GM08714 (cell line): ENCODE data around the gene CYB561D2.

ENCODE experiments used
- H3K4me3 ChIP-seq: fragments of 200-500 bp; sonication (Bioruptor generic); 2 replicates; pipeline ENCODE4 v1.5.1; 2014; ENCODE audit warnings: mild to moderate bottlenecking, low read length, inconsistent platforms
- ZNF274 ChIP-seq: IDR thresholded peaks from 2 replicates; pipeline ENCODE4 v1.6.1; 2012; ENCODE audit warnings: mild to moderate bottlenecking, low read depth, low read length

Gene CYB561D2

DNA sequence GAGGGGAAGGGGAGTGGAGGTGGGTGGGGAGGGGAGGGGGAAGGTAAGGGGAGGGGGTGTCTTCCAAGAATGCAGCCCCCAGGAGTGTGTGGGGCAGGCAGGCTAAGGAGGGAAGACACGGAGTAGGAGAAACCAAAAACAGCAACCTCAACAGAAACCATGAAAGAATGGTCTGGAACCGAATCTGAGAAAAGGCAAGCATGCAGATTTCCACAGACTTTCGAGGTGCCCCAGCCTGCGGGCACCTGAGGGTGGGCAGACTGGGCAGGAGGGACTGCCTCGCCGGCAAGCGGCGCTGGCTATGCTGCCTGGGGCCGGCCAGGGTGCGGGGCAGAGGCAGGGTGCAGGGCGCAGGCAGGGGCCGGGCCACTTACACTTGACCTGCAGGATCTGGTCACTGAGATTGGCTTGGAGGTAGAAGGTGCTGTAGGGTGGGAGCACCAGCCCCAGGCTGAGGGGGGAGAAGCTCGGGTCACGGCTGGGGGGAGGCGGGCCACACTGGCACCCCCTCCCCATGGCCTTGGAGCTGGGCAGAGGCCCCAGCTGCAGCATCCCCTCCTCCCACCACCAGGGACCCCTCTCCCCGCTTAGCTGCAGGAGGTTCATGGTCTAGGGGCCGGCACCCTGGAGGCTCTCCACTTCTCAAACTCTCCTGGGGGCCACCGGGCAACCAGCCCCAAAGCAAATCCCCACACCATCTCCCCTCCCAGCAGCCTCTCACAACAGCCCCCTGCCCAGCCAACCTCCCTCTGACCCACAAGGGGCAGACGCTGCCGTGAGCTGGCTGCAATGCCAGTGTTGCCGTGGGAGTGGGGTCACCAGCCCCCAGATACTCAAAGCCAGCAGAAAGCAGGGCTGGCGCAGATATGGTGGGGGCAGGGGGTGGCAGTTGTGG is 23.9 kb downstream of the CYB561D2 start:
- TF ChIP-seq ZNF274 = no peak
- no peak overlapping the region for H3K4me3 ChIP-seq

DNA sequence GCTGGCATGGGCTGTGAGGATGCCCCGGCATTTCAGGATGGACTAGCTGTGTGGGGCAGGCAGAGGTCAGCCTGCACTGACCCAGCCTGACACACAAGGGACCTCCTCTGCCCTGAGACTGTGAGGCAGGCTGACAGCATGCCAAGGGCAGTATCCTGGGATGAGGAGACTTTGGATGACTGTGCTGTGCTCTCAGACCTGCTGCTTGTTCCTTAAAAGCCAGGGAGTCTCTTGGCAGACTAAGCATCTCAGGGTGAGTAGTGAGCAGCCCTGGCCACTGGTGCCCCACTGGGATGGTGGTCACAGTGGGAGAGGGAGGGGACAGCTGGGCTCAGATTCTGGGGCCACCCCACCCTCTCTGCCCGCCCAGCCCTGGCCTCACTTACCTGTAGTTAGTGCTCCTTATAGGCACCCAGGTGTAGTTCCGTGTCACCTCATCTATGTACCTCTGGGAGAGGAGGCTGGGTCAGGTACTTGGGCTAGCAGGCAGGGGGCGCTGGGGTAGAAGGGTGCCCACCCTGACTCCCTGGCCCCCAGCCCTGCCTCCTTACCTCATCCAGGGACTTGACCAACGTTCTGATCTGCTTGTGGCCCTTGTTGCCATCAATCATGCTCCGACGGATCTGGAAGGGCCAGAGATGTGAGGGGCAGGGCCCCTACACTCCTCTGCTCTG is 24.7 kb downstream of the CYB561D2 start:
- H3K4me3 ChIP-seq = no peak overlapping the region
- TF ChIP-seq ZNF274 = no peak

DNA sequence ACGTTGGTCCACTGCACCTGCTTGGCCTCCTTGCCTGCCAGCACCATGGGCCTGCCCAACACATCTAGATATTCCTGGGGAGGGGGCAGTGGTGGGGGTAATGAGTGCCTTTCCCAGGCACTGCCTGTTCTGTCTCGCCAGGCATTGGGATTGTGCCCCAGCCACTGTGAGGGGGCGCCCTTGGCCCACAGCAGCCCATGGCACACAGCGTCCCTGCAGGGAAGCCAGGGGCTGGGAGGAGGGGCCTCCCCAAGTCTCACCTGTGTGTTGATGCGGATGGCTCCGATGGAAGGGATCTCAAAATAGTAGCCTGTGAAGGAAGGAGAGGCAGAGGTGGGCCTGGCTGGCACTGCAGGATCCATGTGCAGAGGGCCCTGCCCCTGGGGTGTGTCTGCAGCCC is 27.4 kb downstream of the CYB561D2 start:
- H3K4me3 ChIP-seq = no peak overlapping the region
- no peak for TF ChIP-seq ZNF274

DNA sequence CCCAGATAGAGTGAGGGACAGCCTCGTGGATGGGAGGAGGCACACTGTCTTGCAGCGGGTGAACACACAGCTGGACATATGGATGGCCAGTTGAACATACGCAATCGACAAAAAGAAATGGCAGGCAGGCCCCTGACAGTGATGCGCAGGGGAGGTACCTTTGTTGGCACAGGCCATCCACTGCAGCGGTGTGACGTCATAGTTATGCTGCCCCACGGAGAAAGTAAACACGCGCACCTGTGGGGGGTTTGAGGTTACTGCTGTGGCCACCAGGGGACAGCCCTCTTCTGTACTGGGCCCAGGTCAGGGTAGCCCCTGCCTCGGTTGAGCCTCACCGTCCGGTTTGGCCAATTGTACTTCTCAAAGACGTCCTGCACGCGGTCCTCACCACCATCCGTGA is 28.1 kb downstream of the CYB561D2 start:
- no peak for TF ChIP-seq ZNF274
- H3K4me3 ChIP-seq = no peak overlapping the region

DNA sequence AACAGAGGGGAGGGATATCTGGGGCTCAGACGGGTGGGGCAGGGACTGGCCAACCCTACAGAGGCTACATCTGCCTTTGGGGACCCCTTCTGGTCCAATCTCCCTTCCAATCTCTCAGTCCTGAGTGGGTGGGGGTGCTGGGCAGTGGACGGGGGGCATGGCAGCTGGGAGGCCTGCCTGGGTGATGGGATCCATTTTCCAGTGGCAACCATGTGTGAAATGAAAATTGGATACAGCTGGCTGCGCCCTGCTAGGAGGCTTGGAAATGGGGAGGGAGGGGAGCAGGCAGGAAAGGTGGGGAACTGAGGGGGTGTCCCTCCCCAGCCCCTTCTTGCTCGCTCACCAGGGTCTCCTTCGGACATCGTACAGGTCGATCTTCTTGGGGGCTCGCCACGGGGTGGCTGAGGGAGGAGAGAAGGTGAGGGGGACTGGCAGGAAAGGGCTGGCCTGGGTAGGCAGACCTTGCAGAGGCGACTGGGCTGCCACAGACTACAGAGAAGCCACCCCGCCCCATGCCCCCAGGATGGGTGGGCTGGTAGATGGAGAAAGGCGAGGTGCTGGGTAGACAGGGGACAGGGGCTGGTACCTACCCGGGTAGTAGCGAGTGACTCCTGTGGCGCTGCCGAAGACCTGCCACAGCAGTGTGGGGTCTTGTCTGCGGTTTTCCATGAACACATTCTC is 29.9 kb downstream of the CYB561D2 start:
- H3K4me3 ChIP-seq = no peak overlapping the region
- TF ChIP-seq ZNF274 = no peak

DNA sequence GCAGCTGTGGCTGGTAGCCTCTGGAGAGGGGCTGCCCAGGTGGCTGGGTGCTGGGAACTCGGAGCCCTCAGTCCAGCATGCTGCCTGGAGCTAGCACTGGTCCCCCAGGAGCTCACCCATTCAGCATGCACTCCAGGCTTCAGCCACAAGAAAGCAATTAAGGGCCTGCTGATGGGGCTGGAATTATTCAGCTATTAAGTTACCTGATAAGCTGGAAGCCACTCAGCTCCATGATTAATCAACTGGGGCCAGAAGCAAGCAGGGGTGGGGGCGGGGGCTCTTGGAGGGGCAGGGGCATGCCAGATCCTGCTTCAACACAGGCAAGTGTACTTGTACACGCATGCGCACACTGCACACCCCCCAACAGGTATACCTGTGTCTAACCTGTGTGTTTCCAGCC is 30.7 kb downstream of the CYB561D2 start:
- TF ChIP-seq ZNF274 = no peak
- no peak overlapping the region for H3K4me3 ChIP-seq

DNA sequence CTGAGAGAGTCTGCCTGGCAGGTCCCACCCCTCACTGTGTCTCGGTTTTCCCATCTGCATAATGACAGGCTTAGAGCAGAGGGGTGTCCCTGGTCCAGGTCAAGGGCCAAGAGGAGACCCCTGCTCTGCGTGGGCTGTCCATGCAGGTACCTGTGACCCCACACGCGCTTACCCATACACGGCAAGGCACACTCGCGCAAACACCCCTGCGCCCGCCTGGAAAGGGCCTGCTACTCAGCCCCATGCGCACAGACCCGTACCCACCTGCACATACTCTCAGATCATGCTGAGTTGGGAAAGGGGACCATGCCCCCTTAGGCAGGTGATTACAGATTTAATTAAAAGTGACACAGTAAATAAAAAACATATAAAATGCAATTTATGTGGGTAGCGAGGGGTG is 32.1 kb downstream of the CYB561D2 start:
- TF ChIP-seq ZNF274 = no peak
- no peak overlapping the region for H3K4me3 ChIP-seq

DNA sequence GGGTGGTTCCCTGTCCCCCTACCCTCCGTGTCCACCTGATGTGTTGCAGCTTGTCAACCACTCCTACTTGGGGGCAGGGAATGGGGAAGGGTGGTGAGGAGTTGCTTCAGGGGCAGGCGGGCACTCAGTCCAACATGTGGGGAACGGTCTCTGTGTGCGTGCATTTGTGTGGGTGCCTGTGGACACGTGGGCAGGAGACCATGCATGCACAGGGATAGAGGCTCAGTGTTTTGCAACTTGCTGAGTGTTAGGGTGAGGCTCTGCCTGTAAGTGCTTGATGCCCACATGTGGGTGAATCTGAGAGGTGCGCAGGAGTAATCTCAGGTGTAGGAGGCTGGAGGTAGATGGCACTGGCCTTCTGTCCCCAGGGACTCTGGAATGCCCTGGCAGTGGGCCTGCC is 33.1 kb downstream of the CYB561D2 start:
- no peak overlapping the region for H3K4me3 ChIP-seq
- TF ChIP-seq ZNF274 = no peak

DNA sequence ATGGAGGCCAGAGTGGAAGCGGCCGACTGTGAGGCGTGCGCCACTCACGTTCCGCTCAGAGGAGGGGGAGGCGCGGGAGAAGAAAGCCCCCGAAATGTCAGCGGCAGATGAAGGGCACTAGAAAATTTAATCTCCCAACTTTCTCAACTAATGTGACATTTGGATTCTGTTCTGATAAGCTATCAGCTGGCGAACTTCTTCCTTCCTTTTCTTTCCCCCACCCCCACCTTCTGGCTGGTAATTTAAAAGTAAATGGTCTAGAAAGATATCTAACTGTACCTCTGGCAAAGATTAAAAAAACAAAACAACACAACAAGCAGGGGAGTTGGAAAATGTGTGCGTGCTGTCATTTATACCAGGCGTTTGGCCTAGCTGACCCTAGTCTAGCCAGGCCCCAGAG is 35.1 kb downstream of the CYB561D2 start:
- no peak for TF ChIP-seq ZNF274
- H3K4me3 ChIP-seq = no peak overlapping the region

DNA sequence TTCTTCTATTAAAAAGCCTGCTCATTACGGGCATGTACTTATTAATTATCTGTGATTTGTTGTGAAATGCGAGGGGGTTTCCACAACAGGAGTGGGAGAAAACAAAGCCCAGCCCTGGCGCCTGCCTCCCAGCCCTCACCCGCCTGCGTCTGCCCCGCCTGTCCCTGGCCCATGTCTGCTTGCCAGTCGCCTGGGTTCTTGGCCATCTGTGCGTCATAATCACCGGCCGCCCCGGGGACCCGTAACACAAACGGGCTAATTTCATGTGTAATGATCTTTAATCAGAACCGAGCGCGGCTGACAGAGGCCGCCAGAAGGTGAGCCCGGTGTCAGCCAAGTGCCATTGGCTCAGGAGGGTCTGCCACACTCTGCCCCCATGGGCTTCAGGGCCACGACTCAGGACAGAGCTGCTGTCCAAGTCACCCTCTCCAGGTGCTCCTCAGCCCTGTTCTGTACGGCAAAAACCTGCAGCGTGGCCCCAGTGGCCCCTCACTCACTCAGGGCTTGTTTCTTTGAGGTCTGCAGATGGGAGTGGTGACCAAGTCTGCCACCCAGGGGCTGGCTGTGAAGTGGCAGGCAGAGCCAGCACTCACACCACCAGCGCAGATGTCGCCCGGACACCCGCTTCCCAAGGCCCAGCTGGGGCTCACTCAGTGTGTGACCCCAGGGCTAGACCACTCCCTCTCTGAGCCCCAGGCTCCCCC is 37.5 kb downstream of the CYB561D2 start:
- no peak for TF ChIP-seq ZNF274
- H3K4me3 ChIP-seq = no peak overlapping the region

DNA sequence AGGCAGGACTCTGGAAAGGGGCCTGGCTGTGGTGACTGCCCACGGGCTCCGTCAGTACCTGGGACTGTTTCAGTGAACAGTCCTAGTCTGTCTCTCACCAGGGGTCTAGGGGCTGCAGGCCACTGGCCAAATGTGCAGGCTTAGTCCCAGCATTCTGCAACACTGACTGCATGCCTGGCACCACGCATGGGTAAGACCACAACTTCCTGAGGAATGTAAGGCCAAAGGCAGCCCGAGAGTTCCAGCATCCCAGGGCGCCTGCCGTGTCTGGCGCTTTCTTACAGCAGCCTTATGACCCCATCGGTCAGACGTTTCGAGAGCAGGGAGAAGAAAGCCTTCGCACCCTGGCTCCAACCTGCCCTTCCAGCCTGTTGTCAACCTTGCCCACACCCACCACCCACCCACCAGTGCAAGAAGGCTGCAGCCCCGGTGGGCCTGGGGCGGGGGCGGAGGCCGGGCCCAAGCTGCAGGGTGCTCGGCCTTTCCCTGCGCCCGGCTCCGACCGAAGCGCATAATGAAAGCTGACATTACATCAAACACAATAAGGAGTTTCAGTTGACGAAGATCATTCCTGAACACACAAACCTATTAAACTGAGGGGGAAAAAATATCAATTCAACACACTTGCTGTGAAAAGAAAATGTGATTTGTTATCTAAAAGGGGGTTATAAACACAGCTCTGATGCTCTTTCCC is 38.2 kb downstream of the CYB561D2 start:
- no peak for TF ChIP-seq ZNF274
- no peak overlapping the region for H3K4me3 ChIP-seq

DNA sequence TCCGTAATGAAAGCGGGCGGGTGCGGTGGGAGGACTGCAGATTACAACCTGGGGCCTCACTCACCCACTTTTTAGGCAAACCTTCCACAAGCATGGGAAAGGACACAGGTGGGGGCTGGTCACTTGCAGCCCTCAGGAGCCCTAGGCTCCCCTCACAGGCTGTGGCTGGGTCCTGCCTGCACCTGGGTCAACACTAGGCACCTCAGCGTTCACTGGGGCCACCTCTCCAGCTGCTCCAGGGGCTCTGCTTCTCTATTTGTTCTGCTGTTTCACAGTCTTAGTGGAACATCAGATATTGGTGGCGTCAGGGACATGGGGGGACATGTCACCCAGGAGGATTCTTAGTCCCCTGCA is 38.7 kb downstream of the CYB561D2 start:
- no peak for TF ChIP-seq ZNF274
- no peak overlapping the region for H3K4me3 ChIP-seq

DNA sequence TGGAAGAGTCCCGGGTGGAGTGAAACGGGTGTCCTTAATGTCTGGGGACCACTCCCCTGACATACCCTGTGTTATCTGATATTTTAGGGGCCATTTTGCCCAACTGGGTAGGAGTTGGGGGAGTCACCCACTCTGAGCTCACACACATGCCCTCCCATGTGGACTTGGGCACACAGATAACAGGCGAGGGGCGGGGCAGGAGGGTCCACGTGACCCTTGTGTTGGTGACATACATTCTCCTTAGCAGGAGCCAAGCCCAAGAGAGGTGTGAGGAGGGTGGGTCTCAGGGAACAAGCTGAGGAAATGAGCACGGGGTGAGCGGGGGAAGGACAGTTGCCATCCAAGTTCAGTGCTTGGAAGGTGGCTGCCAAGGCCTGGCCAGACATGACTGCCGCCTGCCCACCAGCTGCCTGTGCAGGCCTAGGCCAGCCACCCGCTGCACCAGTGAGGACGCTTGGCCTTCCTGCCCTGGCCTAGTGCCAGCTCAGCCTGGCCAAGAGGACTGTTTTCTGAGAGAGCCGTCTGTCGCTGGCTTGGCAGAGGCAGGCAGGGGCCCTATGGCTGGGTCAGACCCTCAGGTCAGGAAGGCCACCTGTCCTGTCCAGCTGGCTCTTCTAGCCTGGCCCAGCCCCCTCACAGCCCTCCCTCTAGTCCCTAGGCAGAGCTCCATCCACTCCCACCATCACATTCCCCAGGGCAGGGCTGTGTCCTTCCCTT is 40.0 kb downstream of the CYB561D2 start:
- H3K4me3 ChIP-seq = no peak overlapping the region
- TF ChIP-seq ZNF274 = no peak
